SH-SY5Y (cell line): Measurements from ENCODE around the gene OTX1.

Source experiments
- GATA2 ChIP-seq: IDR thresholded peaks from 2 replicates; pipeline ENCODE4 v1.6.1; 2011; ENCODE audit warnings: mild to moderate bottlenecking, low read depth, low read length
- GATA3 ChIP-seq: IDR thresholded peaks from 2 replicates; pipeline ENCODE4 v1.6.1; 2011; ENCODE audit warnings: low read depth, mild to moderate bottlenecking, low read length, moderate library complexity

GRCh38 chr2:63009490-63009889 lies 41.1 kb upstream of the OTX1 start:
- TF ChIP-seq GATA2 (no peak), GATA3 (no peak)
